ENCODE data around the gene MTMR1.

DNA sequence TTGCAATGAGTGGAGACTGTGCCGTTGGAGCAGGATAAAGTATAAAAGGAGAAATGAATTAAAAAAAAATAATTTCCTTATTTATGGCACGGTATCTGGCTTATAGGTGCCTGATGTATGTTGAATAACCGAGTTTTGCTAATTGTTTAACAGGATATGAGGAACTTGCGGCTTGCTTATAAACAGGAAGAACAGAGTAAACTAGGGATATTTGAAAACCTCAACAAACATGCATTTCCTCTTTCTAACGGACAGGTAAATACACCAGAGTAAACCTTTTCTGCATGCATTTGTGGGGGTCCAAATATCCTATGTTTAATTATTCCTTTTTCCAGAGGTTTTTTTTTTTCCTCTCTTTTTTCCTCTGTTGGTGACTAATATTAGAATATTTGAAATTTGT lies 36.8 kb downstream of the MTMR1 start:
- TF ChIP-seq, protein P1, sequence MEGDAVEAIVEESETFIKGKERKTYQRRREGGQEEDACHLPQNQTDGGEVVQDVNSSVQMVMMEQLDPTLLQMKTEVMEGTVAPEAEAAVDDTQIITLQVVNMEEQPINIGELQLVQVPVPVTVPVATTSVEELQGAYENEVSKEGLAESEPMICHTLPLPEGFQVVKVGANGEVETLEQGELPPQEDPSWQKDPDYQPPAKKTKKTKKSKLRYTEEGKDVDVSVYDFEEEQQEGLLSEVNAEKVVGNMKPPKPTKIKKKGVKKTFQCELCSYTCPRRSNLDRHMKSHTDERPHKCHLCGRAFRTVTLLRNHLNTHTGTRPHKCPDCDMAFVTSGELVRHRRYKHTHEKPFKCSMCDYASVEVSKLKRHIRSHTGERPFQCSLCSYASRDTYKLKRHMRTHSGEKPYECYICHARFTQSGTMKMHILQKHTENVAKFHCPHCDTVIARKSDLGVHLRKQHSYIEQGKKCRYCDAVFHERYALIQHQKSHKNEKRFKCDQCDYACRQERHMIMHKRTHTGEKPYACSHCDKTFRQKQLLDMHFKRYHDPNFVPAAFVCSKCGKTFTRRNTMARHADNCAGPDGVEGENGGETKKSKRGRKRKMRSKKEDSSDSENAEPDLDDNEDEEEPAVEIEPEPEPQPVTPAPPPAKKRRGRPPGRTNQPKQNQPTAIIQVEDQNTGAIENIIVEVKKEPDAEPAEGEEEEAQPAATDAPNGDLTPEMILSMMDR (IDR thresholded peaks at IDR 0.05), result no peak
- no peak for TF ChIP-seq ZFX (IDR thresholded peaks at IDR 0.05; ENCODE audit: borderline replicate concordance)

Measured in 22Rv1 (cell line).